GM12874 (cell line): ENCODE measurements around the gene MOB3B.

ENCODE experiments used
- CTCF ChIP-seq: IDR thresholded peaks from 2 replicates; pipeline ENCODE4 v1.5.1; 2011; ENCODE audit warnings: low read depth, mild to moderate bottlenecking, control low read depth, low read length, moderate library complexity; ENCODE audit not compliant: insufficient read depth

MOB3B gene

GRCh38 chr9:27534131-27534530 is 4.5 kb upstream of the MOB3B start:
- no peak for TF ChIP-seq CTCF

- TF ChIP-seq CTCF: no peak
Observed at GRCh38 chr9:27533311-27533710, 3.7 kb upstream of the MOB3B start.

DNA sequence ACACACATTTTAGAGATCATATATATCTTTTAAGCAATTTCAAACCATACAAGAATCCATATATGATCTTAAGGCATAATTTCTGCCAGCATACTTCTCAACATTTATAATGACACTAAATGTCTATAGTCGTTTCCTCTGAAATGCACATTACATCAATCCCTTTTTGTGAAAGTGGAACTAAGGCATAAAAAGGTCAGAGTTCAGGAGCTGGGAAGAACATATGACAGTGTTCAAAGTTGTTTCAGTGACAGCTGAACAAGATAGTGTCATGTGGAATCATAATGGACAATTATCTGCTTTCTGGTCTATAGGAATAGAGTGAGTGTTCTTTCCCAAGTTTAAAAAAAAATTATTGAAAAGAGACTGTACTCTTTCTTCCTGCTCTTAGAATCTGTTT is 2.4 kb upstream of the MOB3B start:
- TF ChIP-seq CTCF: no peak

GRCh38 chr9:27530915-27531755 is 1.5 kb upstream of the MOB3B start:
- no peak for TF ChIP-seq CTCF

GRCh38 chr9:27528886-27529315 is 713 bp downstream of the MOB3B start:
- TF ChIP-seq CTCF: no peak

DNA sequence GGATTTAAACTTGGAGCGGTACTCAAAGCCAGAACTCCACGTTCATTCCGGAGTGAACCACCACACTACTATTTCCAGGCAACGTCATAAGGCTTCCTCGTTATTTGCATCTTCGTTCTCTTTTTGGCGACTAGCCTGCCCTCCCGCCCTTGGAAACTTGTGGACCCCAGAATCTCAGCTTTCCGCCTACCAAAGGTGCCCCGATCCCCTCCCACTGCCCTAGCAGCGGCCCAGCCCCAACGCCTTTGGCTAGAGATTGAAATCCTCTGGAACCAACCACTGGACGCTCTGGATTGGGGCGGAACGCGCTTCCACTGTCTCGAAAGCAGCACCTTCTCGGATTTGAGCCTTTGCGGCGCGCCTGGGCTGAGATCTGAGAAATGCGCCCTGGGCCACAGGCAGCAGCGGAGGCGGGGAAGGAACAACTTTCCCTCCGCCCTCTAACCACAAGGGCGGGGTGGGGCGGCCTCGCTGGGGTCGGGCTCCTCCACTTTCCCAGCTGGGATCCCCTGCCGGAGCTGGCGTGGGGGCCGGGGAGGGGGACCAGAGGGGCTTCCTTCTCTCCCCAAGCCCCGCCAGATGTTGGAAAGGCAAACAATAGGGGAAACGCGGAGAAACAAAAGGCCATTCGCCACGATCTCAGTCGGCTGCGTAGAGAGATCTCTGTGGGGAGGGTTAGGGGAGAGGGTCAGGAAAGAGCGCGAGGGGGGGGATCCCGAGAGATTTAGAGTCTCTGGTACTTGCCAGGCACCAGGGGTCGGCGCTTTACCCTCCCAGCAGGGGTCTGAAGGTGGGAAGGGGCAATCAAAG is 1.3 kb downstream of the MOB3B start:
- TF ChIP-seq CTCF: no peak

DNA sequence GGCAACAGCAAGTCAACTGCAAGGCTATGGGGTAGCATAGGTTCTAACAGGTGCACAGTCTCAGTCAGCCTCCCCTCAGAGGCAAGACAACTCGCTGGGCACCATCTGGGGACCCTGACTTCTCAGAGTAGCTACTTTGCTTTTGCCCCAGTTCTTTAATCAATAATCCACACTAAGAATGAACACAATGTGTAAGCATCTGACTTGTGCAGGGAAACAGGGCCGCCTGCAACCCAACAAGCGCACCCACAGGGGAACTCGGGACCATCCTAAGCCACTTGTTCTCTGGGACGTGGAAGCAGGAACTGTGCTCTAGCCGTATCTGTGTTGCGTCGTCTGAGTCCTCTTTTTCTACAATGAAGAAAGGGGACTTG is 1.9 kb downstream of the MOB3B start:
- no peak for TF ChIP-seq CTCF
